Measurements from ENCODE around the gene SEC16A. TPM values are rescaled to one million over a fixed set of nuclear protein-coding genes. Genes with fewer than 3 reads are reported as not detected.
"Not testable (repeated sequence)": the region's sequence is repeated elsewhere in the genome, so short reads cannot be mapped to it uniquely, and the experiment has no call there.

Gene SEC16A
- total RNA-seq, 6 experiments from 2014 or later, result 46.9 to 108 (median 72.0) TPM

GRCh38 chr9:136407911-136408310, 74.9 kb downstream of the SEC16A start:
- no peak for TF ChIP-seq CTCF (IDR thresholded peaks at IDR 0.05)
- no peak for TF ChIP-seq POLR2A (IDR thresholded peaks at IDR 0.05)
- Histone ChIP-seq H3K27ac (no peak overlapping the region), H3K9me3 (no peaks in the 10 kb centered on the region), H3K27me3 (no peaks in the 10 kb centered on the region), H3K4me3 (no peak overlapping the region), H3K36me3 (peaks cover 0 to 43% (median 13%) of the 10 kb centered on the region in 4 donors), H3K4me1 (peaks cover 0 to 19% (median 8%) of the 10 kb centered on the region in 4 donors)
- intact Hi-C loops (cut with DNase I), result no loop called here
- DNase-seq (no peak), ATAC-seq (no peak)
- WGBS (ENCODE audit: insufficient coverage, low coverage, low lambda C conversion rate, missing lambda C conversion rate), result 78% methylated on average over 4 of the region's 7 CpGs

GRCh38 chr9:136407061-136407460, 75.8 kb downstream of the SEC16A start:
- H3K4me3 ChIP-seq; DNase-seq; ATAC-seq; H3K27ac ChIP-seq; H3K27me3 ChIP-seq; intact Hi-C loops (cut with DNase I); H3K9me3 ChIP-seq: not testable (repeated sequence)
- Histone ChIP-seq H3K4me1 (peaks cover 0 to 19% (median 8%) of the 10 kb centered on the region in 4 donors), H3K36me3 (peaks cover 0 to 36% (median 11%) of the 10 kb centered on the region in 4 donors)
- whole genome bisulfite sequencing (ENCODE audit: insufficient coverage, low coverage, low lambda C conversion rate, missing lambda C conversion rate), result no CpG with 5 or more reads among the region's 28 CpGs

GRCh38 chr9:136405904-136406303, 76.9 kb downstream of the SEC16A start:
- WGBS (ENCODE audit: insufficient coverage, low coverage, low lambda C conversion rate, missing lambda C conversion rate), result 77% methylated on average over 6 of the region's 10 CpGs
- H3K4me3 ChIP-seq; H3K9me3 ChIP-seq; H3K4me1 ChIP-seq; DNase-seq; H3K27ac ChIP-seq; intact Hi-C loops (cut with DNase I); H3K27me3 ChIP-seq; ATAC-seq: not testable (repeated sequence)
- H3K36me3 ChIP-seq, result peaks cover 0 to 40% (median 11%) of the 10 kb centered on the region in 4 donors

- Histone ChIP-seq H3K36me3 (peaks cover 0 to 40% (median 11%) of the 10 kb centered on the region in 4 donors), H3K27me3 (no peaks in the 10 kb centered on the region), H3K4me1 (peaks cover 0 to 12% (median 5%) of the 10 kb centered on the region in 4 donors), H3K9me3 (no peaks in the 10 kb centered on the region), H3K4me3 (no peak overlapping the region), H3K27ac (no peak overlapping the region)
- DNase-seq, result no peak
- WGBS (ENCODE audit: insufficient coverage, low coverage, low lambda C conversion rate, missing lambda C conversion rate), result 55% methylated on average over 4 of the region's 7 CpGs
- intact Hi-C loops (cut with DNase I), result no loop called here
- TF ChIP-seq POLR2A (IDR thresholded peaks at IDR 0.05) (no peak), CTCF (IDR thresholded peaks at IDR 0.05) (no peak)
- ATAC-seq, result no peak
Measured at GRCh38 chr9:136405481-136405880, 77.4 kb downstream of the SEC16A start.

- WGBS (ENCODE audit: insufficient coverage, low coverage, low lambda C conversion rate, missing lambda C conversion rate), result 93% methylated on average over 7 of the region's 14 CpGs
- intact Hi-C loops (cut with DNase I), result no loop called here
- Histone ChIP-seq H3K27me3 (no peaks in the 10 kb centered on the region), H3K36me3 (peaks cover 0 to 40% (median 11%) of the 10 kb centered on the region in 4 donors), H3K27ac (no peak overlapping the region), H3K4me3 (no peak overlapping the region), H3K4me1 (peaks cover 0 to 15% (median 5%) of the 10 kb centered on the region in 4 donors), H3K9me3 (no peaks in the 10 kb centered on the region)
- DNase-seq, result no peak
- TF ChIP-seq CTCF (IDR thresholded peaks at IDR 0.05) (no peak), POLR2A (IDR thresholded peaks at IDR 0.05) (no peak)
- ATAC-seq, result no peak
Measured at GRCh38 chr9:136404801-136405136, 78.1 kb downstream of the SEC16A start.
